UCSD-AML1 (cell line): ENCODE results near the gene NUP43.
"Not testable (repeated sequence)": the region's sequence is repeated elsewhere in the genome, so short reads cannot be mapped to it uniquely, and the experiment has no call there.

ENCODE experiments used
- DNase-seq: peaks from one replicate; lab custom pipeline; 2025; ENCODE audit not compliant: unreplicated experiment; lab: John Stamatoyannopoulos, UW

The NUP43 gene

DNA sequence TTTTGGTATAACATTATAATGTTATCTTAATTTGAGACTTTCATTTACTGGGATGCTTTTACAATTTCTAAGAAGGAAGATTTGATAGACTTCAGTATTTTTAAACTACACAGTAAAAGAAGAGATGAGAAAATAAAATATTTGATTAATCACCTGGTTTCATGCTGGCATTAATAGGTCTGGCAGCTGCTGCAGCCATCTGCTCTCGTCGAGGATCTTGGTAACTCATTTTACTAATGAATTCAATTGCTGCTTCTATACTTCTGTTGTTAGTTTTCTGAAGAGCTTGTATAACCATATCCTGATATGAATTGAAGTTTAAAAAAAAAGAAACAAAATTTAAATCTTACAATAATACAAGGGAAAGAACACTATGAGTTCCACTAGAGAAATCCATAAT lies 51.4 kb downstream of the NUP43 start:
- DNase-seq, result no peak

DNA sequence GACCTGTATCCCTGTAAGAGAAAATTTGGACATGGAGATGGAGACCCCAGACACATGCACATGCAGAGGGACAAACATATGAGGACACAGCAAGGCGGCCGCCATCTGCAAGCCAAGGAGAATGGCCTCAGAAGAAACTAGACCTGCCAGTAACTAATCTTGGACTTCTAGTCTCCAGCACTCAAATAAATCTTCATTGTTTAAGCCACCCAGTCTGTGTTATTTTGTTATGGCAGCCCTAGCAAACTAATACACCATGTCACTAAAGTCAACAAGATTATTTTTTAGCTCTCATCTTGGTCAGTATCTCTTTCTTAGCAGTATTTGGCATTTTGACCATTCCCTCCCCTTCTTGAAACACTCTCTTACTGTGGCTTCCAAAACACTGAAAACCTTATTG lies 55.1 kb downstream of the NUP43 start:
- DNase-seq, result no peak

DNA sequence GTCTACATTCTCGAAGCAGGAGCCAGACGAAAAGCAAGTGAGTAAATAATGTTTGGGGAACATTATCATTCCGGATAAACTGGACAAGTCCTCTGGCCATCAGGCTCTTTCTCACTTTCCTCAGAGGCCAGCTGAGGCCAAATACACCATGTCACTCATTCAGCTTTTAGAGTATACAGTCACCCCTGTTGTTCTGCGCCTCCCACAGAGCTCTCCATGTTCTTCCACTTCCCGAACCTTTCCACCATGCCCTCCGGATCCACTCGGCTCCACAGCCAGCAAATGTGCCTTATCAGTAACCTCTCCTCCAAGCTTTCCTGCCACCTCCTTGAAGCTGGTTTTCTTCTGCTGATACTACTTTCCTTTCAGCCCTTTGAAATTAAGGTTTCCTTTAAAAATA lies 60.1 kb downstream of the NUP43 start:
- DNase-seq, result no peak

DNA sequence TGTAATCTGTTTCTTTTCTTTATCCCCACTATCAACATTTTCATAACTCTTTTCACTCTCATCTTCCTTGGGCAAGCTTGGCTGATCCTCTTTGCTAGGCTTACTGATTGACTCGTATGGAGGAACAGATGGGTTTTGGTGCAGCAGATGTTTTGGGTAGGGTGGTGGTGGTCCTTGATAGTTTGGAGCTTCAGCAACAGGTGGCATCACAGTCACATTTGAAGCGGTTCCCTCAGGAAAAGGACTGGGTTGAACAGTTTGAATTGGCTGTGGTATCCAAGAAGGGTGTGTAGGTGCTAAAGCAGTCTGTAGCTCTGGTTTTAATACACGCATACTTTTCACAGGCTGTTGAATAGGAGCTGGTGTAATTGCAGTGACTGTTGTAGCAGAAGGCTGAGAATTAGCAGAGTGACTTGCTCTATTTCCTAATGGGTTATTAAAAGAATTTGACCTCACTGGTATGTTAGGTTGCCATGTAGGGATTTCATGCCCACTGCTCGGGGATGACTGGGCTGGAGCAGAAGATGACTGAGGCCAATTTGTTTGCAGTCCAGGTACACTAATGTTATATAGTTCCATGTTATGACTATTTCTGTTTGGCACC lies 63.0 kb downstream of the NUP43 start:
- no peak for DNase-seq

DNA sequence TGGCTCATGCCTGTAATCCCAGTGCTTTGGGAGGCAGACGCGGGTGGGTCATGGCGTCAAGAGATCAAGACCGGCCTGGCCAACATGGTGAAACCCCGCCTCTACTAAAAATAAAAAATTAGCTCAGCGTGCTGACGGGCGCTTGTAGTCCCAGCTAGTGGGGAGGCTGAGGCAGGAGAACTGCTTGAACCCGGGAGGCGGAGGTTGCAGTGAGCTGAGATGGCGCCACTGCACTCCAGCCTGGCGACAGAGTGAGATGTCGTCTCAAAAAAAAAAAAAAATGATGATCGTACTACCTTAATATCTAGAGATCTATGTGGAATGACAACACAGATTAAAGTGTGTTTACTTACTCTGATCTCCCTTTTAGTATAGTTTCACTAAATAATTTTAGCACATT lies 64.5 kb downstream of the NUP43 start:
- not testable (repeated sequence) for DNase-seq

DNA sequence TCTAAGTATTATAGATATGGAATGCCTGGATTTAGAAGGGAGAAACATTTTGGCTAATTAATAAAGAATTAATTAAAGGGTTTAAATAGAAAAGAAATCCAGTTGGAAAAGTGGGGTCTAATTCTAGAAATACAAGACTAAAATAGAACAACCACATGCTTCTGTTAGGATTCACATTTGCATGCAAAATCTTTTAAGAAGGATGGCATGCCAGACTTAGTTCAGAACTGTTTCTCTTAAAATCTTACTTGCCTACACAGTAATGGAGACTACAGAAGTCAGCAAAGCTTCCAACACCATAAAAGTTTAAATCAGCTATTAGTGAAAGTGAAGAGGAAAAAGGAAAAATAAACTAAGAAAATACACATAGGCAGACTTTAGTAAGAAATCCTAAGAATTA lies 65.1 kb downstream of the NUP43 start:
- no peak for DNase-seq

DNA sequence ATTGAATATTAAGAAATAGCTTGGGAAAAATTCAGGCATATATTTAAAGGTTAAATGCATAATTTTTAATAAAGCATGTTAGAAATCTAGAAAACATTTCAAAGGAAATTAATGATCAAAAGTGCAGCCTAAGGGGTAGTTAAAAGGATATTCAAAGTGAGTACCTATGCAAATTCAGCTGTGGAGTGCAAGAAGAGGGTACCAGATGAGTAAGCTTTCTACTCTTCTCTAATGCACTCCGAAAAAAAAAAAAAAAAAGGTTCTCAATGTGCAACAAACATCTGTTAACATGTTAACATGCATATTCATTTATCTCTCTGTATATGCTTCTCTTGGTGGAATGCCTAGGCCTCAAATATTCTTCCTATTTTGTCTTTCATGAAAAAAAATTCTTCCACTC lies 65.8 kb downstream of the NUP43 start:
- no peak for DNase-seq
